ENCODE results near the gene MAD2L1.

- TF ChIP-seq CTCF (IDR thresholded peaks at IDR 0.05) (no peak), POLR2A (IDR thresholded peaks at IDR 0.05) (no peak)
Measured at GRCh38 chr4:120081726-120082125, 15.1 kb upstream of the MAD2L1 start.
